ENCODE data around the gene DEPDC1.
"Not testable (repeated sequence)": the region's sequence is repeated elsewhere in the genome, so short reads cannot be mapped to it uniquely, and the experiment has no call there.

The DEPDC1 gene

GRCh38 chr1:68478662-68479061, 18.2 kb downstream of the DEPDC1 start:
- DNase-seq (ENCODE audit: low spot score), result no peak

GRCh38 chr1:68476626-68477025, 20.3 kb downstream of the DEPDC1 start:
- DNase-seq (ENCODE audit: low spot score), result not testable (repeated sequence)

- no peak for DNase-seq (ENCODE audit: low spot score)
Measured at GRCh38 chr1:68473060-68473459, 23.8 kb downstream of the DEPDC1 start.

- peak; percentile 21 for DNase-seq (ENCODE audit: low spot score)
Measured at GRCh38 chr1:68470388-68470970, 26.4 kb downstream of the DEPDC1 start.

- DNase-seq (ENCODE audit: low spot score), result no peak
Measured at GRCh38 chr1:68464891-68465290, 32.0 kb downstream of the DEPDC1 start.

GRCh38 chr1:68460935-68461334, 35.9 kb downstream of the DEPDC1 start:
- no peak for DNase-seq (ENCODE audit: low spot score)

- DNase-seq (ENCODE audit: low spot score), result no peak
Measured at GRCh38 chr1:68459796-68460195, 37.1 kb downstream of the DEPDC1 start.

GRCh38 chr1:68459091-68459490, 37.8 kb downstream of the DEPDC1 start:
- no peak for DNase-seq (ENCODE audit: low spot score)

GRCh38 chr1:68456202-68456601, 40.7 kb downstream of the DEPDC1 start:
- no peak for DNase-seq (ENCODE audit: low spot score)

GRCh38 chr1:68454534-68454933, 42.3 kb downstream of the DEPDC1 start:
- no peak for DNase-seq (ENCODE audit: low spot score)

- DNase-seq (ENCODE audit: low spot score), result no peak
Measured at GRCh38 chr1:68453060-68453670, 43.7 kb downstream of the DEPDC1 start.

- no peak for DNase-seq (ENCODE audit: low spot score)
Measured at GRCh38 chr1:68449901-68450300, 47.0 kb downstream of the DEPDC1 start, which contains the start of gene RPE65. Gene RPE65, minus strand, starts transcription at chr1:68449954. Its CDS starts 49 bp downstream, at chr1:68449905.

- no peak for DNase-seq (ENCODE audit: low spot score)
Measured at GRCh38 chr1:68448365-68448764, 48.5 kb downstream of the DEPDC1 start.

GRCh38 chr1:68445709-68446108, 51.2 kb downstream of the DEPDC1 start:
- DNase-seq (ENCODE audit: low spot score), result no peak

- peak; percentile 50 for DNase-seq (ENCODE audit: low spot score)
Measured at GRCh38 chr1:68442822-68443556, 53.9 kb downstream of the DEPDC1 start.

- no peak for DNase-seq (ENCODE audit: low spot score)
Measured at GRCh38 chr1:68442006-68442405, 54.9 kb downstream of the DEPDC1 start.

GRCh38 chr1:68438310-68438709, 58.6 kb downstream of the DEPDC1 start:
- no peak for DNase-seq (ENCODE audit: low spot score)

- no peak for DNase-seq (ENCODE audit: low spot score)
Measured at GRCh38 chr1:68433395-68433794, 63.5 kb downstream of the DEPDC1 start.

GRCh38 chr1:68431076-68431475, 65.8 kb downstream of the DEPDC1 start:
- DNase-seq (ENCODE audit: low spot score), result no peak

- no peak for DNase-seq (ENCODE audit: low spot score)
Measured at GRCh38 chr1:68429233-68429808, 67.6 kb downstream of the DEPDC1 start.

GRCh38 chr1:68426594-68426993, 70.3 kb downstream of the DEPDC1 start:
- no peak for DNase-seq (ENCODE audit: low spot score)
